HPDE6-E6E7 (cell line): ENCODE results near the gene SYCP2L.
"Not testable (repeated sequence)": the region's sequence is repeated elsewhere in the genome, so short reads cannot be mapped to it uniquely, and the experiment has no call there.

Experiments
- DNase-seq: peaks from one replicate; pipeline ENCODE4 v3.0.0; 2011; ENCODE audit warnings: missing footprints; ENCODE audit errors: extremely low spot score

SYCP2L gene

DNA sequence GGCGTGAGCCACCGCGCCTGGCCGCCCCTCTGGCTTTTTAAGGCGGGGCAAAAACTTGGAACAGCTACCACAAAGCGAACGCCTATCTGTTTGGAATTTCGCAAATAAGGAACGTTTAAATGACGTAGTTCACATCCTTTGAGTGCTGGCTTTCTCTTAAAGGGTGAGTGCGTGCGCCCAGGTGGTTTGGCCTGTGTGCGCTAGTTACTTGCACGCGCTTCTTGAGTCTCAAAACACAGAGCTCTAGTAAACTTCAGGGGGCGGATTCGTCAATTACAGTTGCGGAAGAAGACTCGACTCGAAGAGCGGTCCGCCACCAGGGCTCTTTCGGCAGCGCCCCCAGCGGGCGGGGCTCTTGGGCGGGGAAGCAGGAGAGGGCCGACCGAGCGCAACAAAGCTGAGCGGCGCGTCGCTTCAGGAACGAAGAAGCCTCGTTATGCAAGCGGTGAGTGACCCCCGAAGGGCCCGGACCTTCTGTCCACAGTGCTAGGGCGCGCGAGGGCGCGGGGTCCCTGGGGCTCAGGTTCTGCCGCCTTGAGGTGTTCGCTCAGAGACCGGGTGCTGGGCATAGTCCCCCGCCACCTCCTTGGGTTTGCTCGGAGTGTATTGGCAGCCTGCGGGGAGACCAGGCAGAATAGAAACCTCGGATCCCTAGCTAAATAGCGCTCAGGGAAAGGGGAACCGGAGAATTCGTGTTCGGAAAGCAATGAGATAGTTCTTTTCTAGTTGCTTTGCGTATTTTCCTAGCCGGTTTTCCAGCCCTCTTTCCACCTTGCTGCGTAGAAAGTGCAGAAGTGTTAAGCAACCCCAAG, at the start of gene SYCP2L:
TSS of gene SYCP2L (plus strand) at position 362 of the 812 bp plus-strand sequence. CDS start at position 437, 75 bp downstream.
- peak; percentile 27 for DNase-seq

DNA sequence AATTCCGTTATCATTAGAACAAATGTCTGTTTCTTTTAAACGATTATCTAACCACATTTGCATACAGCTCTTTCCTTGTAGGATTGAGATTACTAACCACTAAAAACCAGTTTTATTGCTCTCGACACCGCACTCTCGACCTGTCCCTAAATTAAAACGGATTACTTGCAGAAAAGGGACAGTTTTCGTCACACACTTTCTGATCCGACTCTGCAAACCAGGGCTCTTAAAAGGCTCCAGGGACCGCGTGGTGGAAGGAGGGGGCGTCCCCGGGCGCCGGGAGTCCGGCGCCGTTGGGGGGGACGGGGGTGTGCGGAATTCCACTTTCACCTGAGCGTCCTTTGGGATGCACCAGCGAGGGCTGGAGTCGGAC, 49.2 kb upstream of the SYCP2L start:
- DNase-seq = peak; percentile 6

DNA sequence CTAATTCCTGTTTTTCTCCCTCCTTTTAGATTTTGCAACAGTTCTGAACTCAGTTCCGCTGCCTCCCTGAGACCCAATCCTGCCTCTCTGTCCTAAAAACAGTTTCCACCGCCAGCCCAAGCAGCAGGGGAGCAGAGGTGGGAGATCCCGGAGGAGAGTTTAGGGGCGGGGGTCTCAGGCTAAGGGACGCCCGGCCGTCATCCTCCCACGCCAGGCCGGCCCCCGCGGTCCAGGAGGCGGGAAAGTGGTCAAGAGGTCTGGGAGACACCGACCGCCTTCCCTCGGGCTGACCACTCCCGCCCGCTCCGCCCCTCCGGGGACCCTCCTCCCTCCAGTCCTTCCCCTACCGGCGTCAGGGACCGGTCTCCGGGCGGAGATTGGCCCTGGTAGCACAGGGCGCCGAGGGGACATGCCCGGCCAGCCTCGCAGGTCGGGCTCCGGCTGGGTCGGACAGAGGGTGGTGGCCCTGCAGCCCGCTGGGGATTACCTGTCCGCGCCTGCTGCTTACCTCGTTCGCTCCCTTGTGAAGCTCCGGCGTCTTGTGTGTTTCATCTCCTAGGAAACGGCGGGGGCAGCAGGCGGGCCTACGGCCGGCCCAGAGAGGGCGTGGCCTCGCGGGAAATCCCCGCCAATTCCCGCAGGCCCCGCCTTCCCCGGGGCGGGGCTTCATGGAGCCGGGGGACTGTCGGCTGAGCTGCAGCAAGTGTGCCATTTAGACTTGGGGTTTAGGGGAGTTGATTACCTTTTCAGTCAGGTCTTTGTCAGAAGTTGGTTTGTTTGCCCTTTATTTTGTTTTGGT, 48.7 kb upstream of the SYCP2L start, which contains the start of gene MAK:
TSS of gene MAK (minus strand) at position 545 of the 799 bp plus-strand sequence. CDS start 7,891 bp downstream, outside the sequence.
- DNase-seq = peak; percentile 95

DNA sequence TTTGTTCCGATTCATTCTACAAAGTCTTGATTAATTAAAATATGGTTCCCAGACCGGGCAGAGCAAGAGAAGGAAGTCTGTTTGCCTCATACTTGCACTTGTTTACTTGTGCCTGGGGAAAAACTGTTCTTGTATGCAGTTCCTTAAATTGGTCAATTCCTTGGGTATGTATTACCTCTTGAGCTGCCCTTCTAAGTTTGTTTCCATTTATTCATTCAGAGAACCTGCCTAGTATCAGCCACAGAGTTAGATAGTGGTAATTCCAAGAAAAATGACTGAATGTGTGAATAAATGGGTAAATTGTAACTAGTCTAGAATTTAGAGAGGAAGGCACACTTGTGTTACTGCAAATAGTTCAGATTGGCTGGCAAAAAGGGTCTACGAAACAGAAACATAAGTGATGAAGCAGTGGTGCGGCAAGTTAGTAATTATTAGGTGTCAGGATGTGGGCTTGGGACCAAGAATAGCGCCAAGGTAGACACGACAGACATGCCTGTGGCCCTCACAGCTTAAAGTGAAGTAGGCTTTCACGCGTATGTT, 48.0 kb upstream of the SYCP2L start:
- DNase-seq = no peak

DNA sequence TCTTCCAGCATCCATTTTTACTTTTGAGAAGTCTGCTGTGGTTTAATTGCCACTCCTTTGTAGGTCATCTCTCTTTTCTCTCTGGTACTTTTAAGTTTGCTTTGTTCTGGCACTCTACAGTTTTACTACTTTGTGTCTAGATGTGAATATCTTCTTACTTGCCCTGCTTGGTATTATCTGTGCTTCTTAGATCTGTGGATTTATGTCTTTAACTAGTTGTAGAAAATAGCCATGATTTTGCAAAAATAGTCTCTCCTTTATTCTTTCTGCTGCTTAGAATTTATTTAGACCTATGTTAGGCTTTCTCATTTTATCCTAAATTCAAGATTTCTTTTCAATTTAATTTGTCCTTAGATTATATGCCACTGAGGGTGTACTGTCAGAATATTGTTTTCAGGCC, 43.3 kb upstream of the SYCP2L start:
- DNase-seq = no peak

DNA sequence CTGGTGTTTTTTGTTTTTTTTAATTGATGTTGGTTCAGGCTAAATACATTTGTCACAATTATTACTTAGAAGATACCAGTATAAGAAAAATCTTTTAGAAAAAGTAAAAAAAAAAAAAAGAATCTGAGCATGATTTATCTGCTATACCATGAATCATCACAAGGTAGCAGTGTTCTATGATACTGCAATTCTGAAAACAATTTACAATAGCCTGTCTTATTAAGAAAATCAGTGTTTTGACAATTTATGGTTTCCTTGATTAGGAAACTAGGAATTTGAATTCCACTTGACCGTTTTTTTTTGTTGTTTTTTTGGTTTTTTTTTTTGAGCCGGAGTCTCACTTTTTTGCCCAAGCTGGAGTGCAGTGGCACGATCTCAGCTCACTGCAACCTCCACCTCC, 39.2 kb upstream of the SYCP2L start:
- no peak for DNase-seq

DNA sequence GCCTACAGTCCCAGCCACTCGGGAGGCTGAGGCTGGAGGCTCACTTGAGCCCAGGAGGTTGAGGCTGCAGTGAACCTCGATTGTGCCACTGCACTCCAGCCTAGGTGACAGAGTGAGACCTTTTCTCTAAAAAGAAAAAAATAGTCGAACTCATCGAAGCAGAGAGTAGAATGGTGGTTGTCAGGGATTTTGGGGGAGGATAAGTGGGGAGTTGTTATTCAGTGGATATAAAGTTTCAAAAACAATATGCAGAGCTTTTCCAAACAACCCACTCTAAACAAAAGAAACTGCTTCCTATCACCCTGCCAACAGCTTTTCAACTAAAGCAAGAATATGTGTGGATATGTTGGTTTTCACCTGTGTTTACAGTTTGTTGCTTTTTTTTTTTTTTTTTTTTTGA, 37.0 kb upstream of the SYCP2L start:
- DNase-seq = no peak

DNA sequence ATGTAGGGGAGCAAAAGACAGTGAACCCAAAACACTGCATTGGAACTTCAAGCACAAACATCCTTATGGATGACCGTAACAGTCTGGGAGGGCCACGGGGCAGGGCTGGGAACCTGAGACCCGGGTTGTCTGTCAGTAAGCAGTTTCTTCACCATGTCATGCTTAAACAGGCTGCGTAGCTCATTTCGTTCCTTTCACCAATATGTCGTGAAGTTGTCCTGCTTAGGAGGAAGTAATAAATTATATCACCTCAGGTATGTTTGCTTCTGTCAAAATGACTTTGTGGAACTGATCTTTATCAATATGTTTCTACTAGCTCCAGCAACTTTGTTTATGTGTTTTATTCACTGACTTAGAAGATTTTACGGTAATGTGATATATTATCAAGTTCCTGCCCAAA, 36.1 kb upstream of the SYCP2L start:
- no peak for DNase-seq

DNA sequence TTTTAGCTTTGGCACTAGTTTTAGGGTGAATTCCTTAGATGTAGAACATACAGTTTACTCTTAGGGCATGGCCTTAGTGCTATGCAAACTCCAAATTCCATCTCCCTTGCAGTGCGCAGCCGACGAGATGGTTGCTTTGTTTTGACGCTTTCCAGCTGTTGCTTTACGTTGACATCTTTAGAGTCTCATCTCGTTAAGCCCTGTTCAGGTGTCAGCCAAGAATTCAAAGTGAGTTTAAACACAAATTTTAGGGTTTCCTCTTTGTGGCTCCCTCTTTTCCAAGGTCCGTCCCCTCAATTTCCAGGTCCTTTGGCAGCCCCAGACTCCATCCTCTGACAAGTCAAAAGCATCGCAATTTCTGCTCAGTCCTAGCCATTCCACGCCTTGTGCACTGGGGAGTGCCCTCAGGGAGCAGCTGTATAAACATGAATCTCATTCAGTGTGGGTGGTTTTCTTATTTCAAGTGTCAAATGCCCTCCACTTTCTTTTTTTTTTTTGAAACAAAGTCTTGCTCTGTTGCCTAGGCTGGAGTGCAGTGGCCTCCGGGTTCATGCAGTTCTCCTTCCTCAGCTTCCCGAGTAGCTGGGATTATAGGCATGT, 34.4 kb upstream of the SYCP2L start:
- DNase-seq = no peak

DNA sequence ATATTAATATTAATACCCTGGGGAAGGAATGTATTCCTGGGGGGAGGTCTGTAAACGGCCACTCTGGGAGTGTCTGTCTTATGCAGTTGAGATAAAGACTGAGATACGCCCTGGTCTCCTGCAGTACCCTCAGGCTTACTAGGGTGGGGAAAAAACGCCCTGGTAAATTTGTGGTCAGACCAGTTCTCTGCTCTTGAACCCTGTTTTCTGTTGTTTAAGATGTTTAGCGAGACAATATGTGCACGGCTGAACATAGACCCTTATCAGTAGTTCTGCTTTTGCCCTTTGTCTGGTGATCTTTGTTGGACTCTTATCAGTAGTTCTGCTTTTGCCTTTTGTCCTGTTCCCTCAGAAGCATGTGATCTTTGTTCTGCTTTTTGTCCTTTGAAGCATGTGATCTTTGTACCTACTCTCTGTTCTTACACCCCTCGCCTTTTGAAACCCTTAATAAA, 33.0 kb upstream of the SYCP2L start:
- DNase-seq = not testable (repeated sequence)

DNA sequence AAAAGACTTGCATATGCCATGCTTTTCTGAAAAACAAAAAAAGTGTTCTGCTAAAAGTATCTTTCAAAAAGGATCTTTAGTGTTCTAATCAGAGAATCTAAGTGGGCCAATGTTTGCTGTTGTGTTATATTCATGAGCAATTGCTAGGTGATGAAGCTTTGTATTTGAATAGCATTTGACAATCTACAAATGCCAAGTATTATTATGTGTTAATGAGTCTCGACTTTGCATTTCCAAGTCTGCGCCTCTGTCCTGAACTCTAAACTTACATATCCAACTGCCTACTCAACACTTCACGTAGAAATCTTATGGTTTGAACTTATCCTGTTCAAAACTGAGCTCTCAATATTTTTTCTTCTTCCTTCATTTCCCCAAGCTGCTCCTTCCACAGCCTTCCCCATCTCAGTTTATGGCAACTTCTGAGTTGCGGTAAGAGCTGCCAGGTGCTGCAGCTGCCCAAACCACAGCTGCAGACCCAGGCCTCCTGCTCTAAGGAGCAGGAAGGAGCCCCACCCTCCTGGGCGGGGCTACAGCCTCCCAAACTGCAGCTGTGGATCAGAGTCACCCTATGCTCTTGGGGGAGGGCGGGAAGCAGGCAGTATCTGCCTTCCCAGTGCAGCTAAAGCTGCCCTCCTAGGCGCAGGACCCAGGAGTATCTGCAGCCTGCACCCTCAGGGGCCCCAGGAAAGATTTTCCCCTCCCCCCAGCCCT, 31.8 kb upstream of the SYCP2L start:
- DNase-seq = no peak

DNA sequence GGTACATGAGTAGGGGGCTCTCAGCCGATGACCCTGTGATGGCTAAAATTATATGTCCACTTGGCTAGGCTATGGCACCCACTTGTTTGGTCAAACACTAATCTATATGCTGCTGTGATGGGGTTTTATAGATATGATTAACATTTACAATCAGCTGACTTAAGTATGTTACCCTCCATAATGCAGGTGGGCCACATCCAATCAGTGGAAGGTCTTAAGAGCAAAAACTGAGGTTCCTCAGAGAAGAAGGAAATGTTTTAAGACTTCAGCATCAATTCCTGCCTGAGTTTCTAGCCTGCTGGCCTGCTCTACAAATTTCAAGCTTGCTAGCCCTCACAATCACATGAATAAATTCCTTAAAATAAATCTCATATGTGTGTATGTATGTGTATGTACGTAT, 29.6 kb upstream of the SYCP2L start:
- DNase-seq = no peak

DNA sequence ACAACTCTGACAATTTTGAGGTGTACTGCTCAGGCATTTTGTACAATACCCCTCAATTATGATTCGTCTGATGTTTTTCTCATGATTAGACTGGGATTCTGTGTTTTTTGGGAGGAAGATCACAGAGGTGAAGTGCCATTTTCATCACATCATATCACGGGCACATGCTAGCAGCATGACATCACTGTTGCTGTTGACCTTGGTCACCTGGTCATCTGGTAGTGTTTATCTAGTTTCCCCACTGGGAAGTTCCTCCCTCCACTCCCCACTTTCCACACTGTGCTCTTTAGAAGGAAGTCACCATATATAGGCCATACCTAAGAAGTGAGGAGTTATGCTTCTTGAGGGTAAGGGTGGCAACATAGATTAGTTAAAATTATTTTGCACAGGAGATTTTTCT, 25.8 kb upstream of the SYCP2L start:
- DNase-seq = no peak

DNA sequence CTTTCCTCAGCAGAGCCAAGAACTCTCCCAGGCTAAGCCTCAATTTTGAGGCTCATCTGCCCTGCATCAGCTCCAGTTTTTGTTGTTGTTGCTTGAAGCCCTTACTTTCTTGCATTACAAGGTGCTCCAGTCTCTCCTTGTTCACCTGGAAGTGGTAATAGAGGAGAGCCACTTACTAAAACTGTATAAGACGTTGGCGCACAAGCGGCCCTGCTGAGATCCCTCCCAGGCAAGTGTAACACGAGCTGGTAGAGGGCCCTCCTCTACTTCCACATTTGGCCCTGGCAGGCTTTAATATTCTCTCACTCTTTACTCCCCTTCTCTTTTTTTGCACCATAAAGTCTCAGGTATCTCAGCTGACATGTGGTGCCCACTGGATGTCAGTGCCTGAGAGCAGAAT, 24.5 kb upstream of the SYCP2L start:
- DNase-seq = no peak

DNA sequence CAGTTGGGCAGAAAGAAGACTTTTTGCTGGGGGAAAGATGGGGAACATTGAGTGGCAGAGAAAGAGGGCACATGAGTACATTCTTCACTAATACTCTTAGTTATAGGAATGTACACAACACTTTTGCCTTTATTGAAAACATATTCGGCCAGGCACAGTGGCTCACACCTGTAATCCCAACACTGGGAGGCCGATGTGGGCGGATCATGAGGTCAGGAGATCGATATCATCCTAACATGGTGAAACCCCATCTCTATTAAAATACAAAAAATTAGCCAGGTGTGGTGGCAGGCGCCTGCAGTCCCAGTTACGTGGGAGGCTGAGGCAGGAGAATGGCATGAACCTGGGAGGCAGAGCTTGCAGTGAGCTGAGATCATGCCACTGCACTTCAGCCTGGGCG, 23.8 kb upstream of the SYCP2L start:
- not testable (repeated sequence) for DNase-seq

DNA sequence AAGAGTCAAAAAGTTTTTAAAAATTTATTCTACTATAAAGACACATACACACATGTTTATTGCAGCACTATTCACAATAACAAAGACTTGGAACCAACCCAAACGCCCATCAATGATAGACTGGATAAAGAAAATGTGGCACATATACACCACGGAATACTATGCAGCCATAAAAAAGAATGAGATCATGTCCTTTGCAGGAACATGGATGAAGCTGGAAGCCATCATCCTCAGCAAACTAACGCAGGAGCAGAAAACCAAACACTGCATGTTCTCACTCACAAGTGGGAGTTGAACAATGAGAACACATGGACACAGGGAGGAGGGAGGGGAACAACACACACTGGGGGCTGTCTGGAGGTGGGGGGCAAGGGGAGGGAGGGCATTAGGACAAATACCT, 20.1 kb upstream of the SYCP2L start:
- DNase-seq = not testable (repeated sequence)

DNA sequence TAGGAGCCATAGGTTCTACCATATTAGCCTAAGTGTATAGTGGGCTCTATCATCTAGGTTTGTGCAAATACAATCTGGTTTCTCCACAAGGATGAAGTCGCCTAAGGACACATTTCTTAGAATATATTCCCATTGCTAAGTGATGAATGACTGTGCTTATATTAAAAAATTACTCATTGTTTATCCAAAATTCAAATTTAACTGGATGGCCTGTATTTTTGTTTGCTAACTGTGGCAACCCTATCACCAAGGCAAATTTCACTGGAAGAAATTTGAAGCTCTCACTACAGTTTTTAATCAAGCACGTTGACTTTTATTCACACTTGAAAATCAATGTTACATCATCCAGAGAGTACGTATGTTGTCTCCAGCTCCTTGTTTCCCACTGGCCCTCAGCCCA, 18.9 kb upstream of the SYCP2L start:
- no peak for DNase-seq

DNA sequence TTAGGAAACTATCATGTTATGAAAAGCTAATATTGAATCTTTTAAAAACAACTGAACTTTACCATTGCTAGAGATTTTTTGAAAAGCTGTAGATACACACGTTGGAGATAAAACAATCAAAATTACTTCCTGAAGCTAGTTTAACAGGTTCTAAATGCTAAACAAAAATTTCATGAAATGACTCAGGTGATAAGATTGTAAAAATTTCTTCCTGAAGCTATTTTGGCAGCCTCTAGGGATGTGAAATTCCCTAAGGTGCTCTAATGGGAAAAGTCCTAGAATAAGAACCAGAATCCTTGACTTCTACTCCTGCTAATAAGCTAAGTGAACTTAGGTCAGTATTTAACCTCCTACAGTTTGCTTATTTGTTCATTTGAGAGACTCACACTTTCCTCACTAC, 13.5 kb upstream of the SYCP2L start:
- no peak for DNase-seq

DNA sequence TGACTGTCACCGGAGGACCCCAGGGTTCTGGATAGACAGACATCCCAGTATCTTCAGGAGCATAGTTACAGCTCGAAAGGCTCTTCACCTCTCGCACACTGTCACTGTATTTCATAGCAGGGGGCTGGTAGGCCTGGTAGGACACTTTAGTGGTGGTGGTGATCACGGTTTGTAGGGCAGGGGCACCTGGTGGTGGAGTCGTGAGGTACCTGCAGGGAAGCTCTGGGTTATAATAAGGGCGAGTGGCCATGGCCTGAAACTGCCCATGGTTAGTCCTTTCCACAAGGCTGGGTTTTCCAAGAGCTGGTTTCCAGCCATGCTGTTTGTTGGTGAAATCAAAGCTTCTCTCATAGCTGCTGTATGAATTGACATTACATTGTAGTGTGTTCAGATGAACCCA, 12.6 kb upstream of the SYCP2L start:
- DNase-seq = no peak

DNA sequence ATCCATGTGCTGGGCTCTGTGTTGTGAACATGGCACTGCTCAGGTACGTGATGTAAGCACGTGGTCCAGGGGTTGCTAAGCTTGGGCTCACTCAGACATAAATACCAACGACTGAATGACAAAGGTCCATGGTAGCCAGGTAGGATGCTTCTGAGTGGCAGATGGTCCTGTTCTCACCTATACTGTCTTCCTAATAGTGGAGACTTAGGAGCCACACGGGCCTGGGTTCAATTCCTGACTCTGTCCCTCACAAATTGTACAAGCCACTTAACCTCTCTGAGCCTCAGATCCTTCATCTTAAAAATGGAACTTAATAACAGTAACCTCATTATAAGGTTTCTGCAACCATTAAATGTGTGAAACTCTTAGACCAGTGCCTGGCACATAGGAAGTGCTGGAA, 11.8 kb upstream of the SYCP2L start:
- DNase-seq = no peak

DNA sequence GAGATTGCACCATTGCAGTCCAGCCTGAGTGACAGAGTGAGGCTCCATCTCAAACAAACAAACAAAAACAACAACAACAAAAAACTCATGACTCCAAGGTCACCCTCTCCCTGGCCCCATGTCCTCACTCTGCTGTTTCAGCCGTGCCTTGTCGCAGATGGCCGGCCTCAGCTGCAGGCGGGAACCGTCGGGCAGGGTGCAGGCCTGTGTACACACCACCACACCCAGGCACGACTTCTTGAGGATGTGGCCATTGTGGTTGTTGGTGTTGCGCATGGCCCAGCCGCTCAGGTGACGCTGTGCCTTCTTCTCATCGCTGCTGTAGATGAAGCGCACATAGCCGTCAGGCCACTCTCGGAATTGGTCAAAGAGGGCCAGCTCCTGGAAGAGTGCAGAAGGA, 9.8 kb upstream of the SYCP2L start:
- no peak for DNase-seq

DNA sequence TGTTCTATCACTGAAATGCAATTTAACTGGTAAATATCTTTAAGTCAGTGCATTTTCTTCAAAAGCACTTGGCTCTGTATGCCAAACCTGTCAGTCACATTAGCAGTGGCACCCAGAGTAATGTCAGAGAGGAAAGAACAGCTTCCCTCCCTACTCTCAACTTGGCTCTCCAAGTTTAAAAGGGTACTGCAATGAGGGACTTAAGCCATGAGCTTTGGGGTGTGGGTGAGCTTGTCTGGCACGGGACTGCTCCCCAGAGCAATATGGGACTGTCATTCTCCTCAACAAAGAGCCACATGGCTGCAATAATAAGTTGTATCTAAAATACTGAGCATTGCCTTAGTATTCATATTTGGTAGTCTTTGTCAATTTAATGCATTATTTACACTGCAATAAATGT, 9.0 kb upstream of the SYCP2L start:
- no peak for DNase-seq
